Cardiac muscle cell (in vitro differentiated cells and primary cell): ENCODE measurements around the gene MICU1. TPM values are rescaled to one million over a fixed set of nuclear protein-coding genes. Genes with fewer than 3 reads are reported as not detected.

Experiments
- DNase-seq, 2 donors: peaks; one replicate each; pipeline versions ENCODE4 v3.0.0 to v3.0.0-alpha.2; 2010 to 2017; ENCODE audit warnings: low read depth in 1 of 2, low spot score in 1 of 2
- H3K27ac ChIP-seq: fragments of 200-600 bp; sonication (generic); 2 replicates; pipeline ENCODE4 v1.5.1; 2016
- H3K27me3 ChIP-seq: fragments of 200-600 bp; sonication (generic); 2 replicates; pipeline ENCODE4 v1.6.0; 2016; ENCODE audit warnings: control low read depth
- H3K36me3 ChIP-seq: fragments of 200-600 bp; sonication (generic); 2 replicates; pipeline ENCODE4 v1.5.1; 2016; ENCODE audit warnings: control low read depth
- H3K4me1 ChIP-seq: fragments of 200-600 bp; sonication (generic); 2 replicates; pipeline ENCODE4 v1.8.1; 2017; ENCODE audit warnings: low read depth, mild to moderate bottlenecking, mixed run types
- H3K4me3 ChIP-seq: fragments of 200-600 bp; sonication (generic); 2 replicates; pipeline ENCODE4 v1.5.1; 2016; ENCODE audit warnings: mild to moderate bottlenecking
- H3K9me3 ChIP-seq: fragments of 200-600 bp; sonication (generic); 2 replicates; pipeline ENCODE4 v1.5.1; 2017; ENCODE audit warnings: low read depth, mild to moderate bottlenecking, control low read depth
- CTCF ChIP-seq: IDR thresholded peaks from 2 replicates; pipeline ENCODE4 v1.5.1; 2012; ENCODE audit warnings: low read depth, mild to moderate bottlenecking, low read length
- polyA plus RNA-seq: library from polyadenylated mRNA; unstranded; fragments of >200 nt; fragmentation: Nextera tagmentation; extraction: Ambion mirVana; gene quantifications from 2 replicates; pipeline ENCODE4 v1.2.1, GENCODE V29; 2016
- total RNA-seq: library from RNA; depleted of rRNA; stranded (reverse); fragments of >200 nt; gene quantifications from 2 replicates; pipeline ENCODE4 v1.2.3, GENCODE V29; 2016

The MICU1 gene
- total and polyA plus RNA-seq, 2 experiments from 2014 or later, result 48.3 to 53.2 TPM

GRCh38 chr10:72642318-72642717 is 16.4 kb upstream of the MICU1 start:
- Histone ChIP-seq H3K9me3 (no peaks in the 10 kb centered on the region), H3K4me3 (no peak overlapping the region), H3K4me1 (no peaks in the 10 kb centered on the region), H3K27me3 (no peaks in the 10 kb centered on the region), H3K27ac (no peak overlapping the region), H3K36me3 (no peaks in the 10 kb centered on the region)
- no peak for TF ChIP-seq CTCF
- no peak for DNase-seq

- no peak overlapping the region for H3K27ac ChIP-seq
- no peak for TF ChIP-seq CTCF
- DNase-seq, result no peak
- H3K4me1 ChIP-seq, result no peaks in the 10 kb centered on the region
- no peaks in the 10 kb centered on the region for H3K27me3 ChIP-seq
- no peak overlapping the region for H3K4me3 ChIP-seq
- H3K9me3 ChIP-seq, result no peaks in the 10 kb centered on the region
- H3K36me3 ChIP-seq, result no peaks in the 10 kb centered on the region
Observed at GRCh38 chr10:72639441-72639873, 13.6 kb upstream of the MICU1 start.

GRCh38 chr10:72638586-72639440 is 12.9 kb upstream of the MICU1 start:
- no peak for TF ChIP-seq CTCF
- H3K36me3 ChIP-seq, result no peaks in the 10 kb centered on the region
- DNase-seq, result no peak
- H3K4me3 ChIP-seq, result no peak overlapping the region
- H3K27ac ChIP-seq, result no peak overlapping the region
- no peaks in the 10 kb centered on the region for H3K27me3 ChIP-seq
- no peaks in the 10 kb centered on the region for H3K4me1 ChIP-seq
- no peaks in the 10 kb centered on the region for H3K9me3 ChIP-seq

DNA sequence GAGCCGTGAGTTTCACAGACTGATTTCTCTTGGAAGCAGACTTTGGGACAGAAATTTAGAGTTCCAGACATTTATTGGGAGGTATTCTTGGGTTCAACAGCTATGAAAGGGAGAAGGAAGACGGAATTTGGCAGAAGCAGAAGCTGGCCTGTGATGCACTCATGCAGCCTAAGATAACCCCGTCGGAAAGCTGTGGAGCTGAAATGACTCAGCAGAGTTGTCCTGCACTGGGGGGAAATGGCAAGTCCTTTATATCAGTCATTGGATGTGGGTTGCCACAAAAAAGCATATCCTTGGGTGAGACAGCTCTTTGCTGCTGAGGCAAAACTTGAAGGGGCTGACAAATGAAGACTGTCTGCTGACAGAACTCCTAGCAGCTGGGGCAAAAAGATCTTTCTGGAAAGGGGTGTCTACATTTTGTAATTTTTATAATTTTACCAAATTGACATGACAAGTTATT is 11.5 kb upstream of the MICU1 start:
- DNase-seq, result peak; percentile 2 to 77
- H3K27ac ChIP-seq, result no peak overlapping the region

DNA sequence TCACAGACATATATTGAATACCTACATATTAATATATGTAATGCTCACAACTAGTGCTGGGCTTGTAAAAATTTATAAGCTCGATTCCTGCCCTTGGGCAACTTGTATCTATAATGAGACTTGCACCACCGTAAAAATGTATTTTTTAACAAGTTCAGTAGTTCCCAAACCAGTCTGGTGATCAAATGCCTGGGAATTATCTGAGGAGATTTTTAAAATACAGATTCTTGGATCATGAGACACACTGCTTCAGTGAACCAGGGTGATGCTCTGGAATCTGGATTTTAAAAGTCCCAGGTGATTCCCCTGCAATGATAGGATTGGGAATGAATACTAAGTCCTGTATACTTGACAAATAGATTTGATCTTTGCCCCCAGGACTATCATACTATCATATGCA is 4.3 kb upstream of the MICU1 start:
- Histone ChIP-seq H3K36me3 (no peaks in the 10 kb centered on the region), H3K27ac (no peak overlapping the region), H3K4me1 (no peaks in the 10 kb centered on the region), H3K27me3 (no peaks in the 10 kb centered on the region), H3K9me3 (no peaks in the 10 kb centered on the region), H3K4me3 (no peak overlapping the region)
- DNase-seq, result no peak
- no peak for TF ChIP-seq CTCF

More for the DNA sequence above, 11.5 kb upstream of the MICU1 start:
- Histone ChIP-seq H3K4me3 (no peak overlapping the region), H3K27me3 (no peaks in the 10 kb centered on the region), H3K9me3 (no peaks in the 10 kb centered on the region), H3K36me3 (no peaks in the 10 kb centered on the region), H3K4me1 (no peaks in the 10 kb centered on the region)
- no peak for TF ChIP-seq CTCF
